HG03159 (cell line): Measurements from ENCODE around the gene CPPED1.
"Not testable (repeated sequence)": the region's sequence is repeated elsewhere in the genome, so short reads cannot be mapped to it uniquely, and the experiment has no call there.

Source experiments
- ATAC-seq: cut with Tn5 transposase; IDR thresholded peaks from one replicate; pipeline ENCODE4 v1.9.1; 2021; ENCODE audit warnings: mild to moderate bottlenecking, moderate library complexity; ENCODE audit not compliant: unreplicated experiment

CPPED1 gene, protein sequence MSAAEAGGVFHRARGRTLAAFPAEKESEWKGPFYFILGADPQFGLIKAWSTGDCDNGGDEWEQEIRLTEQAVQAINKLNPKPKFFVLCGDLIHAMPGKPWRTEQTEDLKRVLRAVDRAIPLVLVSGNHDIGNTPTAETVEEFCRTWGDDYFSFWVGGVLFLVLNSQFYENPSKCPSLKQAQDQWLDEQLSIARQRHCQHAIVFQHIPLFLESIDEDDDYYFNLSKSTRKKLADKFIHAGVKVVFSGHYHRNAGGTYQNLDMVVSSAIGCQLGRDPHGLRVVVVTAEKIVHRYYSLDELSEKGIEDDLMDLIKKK

DNA sequence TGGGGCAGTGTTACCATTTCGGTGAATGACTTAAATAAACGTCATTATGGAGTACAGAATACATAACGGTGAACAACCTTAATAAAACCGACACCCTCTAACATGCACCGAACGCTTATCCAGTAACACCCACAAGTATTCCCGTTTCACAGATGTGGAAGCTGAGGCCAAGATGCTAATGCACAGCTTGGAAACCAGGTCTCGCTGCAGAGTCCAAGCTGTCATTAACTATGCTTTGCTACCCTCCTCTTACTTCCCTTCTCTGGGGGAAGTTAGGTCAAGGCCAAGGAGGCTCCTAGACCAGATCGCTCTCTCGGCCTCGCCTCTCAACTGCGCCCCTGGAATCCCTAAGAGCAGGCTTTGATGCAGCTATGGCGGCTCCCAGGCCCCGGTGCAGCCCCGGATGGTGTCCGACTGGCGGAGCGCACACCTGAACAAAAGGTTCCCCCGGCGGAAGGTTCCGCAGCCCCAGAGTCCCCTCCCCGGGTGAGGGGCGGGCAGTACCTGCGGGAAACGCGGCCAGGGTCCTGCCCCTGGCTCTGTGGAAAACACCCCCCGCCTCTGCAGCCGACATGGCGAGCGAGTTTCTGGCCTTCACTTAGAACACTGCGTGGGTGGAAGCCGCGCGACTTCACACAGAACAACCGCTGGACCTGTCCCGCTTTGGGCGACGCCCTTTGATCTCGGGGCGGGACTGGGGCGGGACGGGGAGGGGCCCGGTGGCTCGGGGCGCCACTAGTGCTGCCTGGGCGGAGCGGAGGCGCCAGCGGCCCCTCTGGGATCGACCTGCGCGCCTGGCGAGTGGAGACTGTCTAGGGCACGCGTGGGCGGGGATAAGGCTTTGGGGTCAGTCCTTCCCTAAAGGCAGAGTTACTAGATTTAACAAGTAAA is at the start of gene CPPED1:
Gene CPPED1 (minus strand): TSS at position 685 of the 891 bp plus-strand sequence. CDS start 111 bp downstream, at position 574.
- ATAC-seq: peak; percentile 88

DNA sequence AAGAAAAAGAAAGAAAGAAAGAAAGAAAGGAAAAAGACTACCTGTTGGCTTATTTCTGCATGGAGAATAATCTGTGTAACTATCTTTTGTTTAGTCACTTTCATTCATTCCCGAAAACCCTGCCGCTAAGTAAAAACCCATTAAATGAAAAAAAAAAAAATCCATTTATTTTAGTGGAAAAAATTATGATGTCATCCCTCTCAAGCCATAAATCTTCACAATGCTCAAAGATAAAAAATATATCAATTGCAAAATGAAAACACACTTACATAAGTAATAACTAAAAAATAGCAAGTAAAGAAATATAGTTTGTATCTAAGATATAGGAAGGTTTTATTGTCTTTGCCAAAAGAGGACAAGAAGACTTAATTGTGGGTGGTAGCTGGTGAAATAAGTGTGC is 46.5 kb upstream of the CPPED1 start:
- ATAC-seq: no peak

- ATAC-seq: no peak
Measured at GRCh38 chr16:12846592-12846991, 42.9 kb upstream of the CPPED1 start.

GRCh38 chr16:12845282-12845681 is 41.6 kb upstream of the CPPED1 start:
- no peak for ATAC-seq

DNA sequence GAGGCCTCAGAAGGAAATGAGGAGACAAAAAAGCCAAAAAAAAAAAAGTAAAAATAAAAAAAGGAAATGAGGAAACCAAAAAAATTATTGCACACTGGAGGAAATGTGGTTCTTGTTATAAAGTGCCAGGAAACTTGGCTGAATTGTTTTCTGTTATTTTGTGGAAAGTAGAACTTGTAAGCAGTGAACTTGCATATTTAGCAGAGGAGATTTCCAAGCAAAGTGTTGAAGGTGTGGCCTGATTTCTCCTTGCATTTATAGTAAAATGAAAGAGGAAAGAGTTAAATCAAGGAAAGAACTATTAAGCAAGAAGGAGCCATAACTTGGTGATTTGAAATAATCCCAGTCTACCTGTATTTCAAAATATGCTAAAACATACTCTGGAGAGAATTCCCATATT is 34.1 kb upstream of the CPPED1 start:
- no peak for ATAC-seq

DNA sequence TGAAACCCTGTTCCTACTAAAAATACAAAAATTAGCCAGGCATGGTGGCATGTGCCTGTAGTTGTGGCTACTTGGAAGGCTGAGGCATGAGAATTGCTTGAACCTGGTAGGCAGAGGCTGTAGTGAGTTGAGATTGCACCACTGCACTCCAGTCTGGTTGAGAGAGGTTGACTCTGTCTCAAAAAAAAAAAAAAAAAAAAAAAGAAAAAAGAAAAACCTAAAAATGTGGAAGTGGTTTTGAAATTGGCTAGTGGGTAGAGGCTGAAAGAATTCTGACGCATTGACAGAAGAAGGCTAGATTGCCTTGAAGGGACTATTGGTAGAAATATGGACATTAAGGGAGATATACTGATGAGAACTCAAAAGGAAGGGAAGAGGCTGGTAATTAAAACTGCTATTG is 33.6 kb upstream of the CPPED1 start:
- ATAC-seq: no peak

DNA sequence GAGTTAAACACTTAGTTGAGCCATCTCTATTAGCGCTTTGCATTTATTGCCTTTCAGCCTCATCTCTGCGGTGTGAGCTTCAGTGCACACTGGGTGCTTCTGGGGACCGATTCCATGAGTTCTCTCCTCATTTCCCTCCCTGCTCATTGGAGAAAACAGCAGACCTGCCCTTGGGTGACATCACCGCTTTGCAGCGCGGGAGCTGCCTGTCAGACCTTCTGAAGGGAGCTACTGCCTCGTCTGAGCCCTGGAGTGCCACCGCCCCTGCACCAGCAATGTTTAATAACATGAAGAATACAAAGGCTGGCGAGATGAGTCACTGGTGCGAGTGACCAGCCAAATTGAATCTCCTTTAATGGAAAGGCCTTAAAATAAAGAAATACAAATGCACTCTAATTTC is 30.2 kb upstream of the CPPED1 start:
- ATAC-seq: no peak

DNA sequence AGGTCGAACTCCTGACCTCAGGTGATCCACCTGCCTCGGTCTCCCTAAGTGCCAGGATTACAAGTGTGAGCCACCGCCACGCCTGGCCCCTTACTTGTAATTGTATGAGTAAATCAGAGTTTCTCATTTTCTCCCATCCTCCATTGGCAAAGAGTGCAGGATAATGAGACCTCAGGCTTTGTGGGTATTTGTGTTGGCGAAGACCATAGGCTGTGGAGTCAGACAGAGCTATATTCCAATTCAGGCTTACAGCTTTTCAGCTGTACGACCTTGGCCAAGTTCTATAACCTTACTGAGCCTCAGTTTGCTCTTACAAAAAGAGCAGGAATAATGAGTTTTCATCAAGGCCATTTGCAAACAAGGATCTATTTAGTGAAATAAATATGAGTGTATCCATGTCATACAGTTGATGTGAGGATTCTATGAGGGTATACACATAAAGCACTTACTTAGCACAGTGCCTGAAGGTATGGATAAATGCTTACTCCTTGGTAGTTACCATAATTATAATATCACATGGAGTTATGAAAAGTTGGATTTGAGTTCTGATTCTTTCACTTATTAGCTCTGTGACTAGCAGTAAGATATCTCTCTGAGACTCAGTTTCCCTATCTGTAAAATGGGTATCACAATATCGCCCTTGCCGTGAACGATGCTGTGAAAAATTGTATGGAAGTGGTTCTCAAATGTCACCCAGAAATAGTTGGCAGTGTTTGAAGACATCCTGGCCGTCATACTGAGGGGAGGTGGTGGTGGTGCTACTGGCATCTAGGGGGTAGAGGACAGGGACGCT is 25.6 kb upstream of the CPPED1 start:
- no peak for ATAC-seq

GRCh38 chr16:12828206-12828605 is 24.5 kb upstream of the CPPED1 start:
- ATAC-seq: no peak

DNA sequence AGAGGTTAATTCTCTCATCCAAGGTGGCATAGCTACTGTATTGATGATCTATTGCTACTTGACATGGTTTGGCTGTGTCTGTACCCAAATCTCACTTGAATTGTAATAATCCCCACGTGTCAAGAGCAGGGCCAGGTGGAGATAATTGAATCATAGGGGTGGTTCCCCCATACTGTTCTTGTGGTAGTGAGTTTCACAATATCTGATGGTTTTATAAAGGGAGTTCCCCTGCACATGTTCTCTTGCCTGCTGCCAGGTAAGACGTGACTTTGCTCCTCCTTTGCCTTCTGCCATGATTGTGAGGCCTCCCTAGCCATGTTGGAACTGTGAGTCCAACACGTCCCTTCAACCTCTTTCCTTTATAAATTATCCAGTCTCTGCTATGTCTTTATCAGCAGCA is 22.9 kb upstream of the CPPED1 start:
- no peak for ATAC-seq

DNA sequence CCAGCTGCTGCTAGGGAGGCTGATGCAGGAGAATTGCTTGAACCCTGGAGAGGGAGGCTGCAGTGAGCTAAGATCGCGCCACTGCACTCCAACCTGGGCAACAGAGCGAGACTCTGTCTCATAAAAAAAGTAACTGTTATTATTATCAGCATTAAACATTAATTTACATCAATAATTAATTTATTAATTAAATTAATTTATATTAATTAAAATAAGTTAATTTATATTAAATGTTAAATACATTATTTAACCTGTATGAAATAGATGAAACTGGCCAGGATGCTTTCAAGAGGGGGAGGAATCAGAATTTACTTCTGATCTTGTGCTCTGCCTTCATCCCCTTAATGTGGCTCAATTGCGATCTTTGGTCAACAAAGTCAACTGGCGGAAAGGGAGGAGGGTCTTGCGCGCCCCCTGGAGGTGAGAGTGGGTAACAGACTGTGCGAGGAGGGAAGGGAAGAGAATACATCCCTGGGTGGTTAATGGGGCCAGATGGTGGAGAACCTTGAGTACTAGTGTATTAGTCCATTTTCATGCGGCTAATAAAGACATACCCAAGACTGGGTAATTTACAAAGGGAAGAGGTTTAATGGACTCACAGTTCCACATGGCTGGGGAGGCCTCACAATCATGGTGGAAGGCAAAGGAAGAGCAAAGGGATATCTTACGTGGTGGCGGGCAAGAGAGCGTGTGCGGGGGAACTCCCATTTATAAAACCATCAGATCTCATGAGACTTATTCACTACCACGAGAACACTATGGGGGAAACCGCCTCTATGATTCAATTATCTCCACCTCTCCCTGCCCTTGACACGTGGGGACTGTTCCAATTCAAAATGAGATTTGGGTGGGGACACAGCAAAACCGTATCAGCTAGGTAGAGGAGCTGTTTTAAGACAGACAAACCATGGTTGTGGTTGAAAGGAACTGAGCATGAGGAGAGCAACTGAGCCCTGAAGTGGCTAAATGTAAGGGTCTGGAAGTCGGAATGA is 15.7 kb upstream of the CPPED1 start:
- ATAC-seq: no peak

DNA sequence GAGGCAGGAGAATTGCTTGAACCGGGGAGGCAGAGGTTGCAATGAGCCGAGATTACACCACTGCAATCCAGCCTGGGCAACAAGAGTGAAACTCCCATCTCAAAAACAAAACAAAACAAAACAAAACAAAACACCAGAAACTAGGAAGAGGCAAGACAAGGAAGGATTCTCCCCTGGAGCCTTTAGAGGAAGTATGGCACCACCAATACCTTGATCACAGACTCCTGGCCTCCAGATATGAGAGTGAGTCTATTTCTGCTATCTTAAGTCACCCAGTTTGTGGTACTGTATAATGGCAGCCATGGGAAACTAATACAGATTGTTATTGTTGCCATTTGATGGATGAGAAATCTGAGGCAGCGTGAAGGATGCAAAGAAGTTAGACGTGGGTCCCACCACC is 14.6 kb upstream of the CPPED1 start:
- ATAC-seq: no peak

DNA sequence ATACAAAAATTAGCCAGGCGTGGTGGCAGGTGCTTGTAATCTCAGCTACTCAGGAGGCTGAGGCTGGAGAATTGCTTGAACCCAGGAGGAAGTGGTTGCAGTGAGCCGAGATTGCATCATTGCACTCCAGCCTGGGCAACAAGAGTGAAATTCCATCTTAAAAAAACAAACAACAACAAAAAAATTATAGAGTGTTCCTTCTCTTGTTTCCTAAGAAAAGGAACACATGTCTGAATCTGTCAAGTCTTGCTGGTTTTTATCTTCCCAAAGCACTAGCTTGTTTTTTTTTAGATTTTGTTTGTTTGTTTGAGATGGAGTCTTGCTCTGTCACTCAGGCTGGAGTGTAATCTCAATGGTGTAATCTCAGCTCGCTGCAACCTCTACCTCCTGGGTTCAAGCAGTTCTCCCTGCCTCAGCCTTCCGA is 13.1 kb upstream of the CPPED1 start:
- ATAC-seq: not testable (repeated sequence)

DNA sequence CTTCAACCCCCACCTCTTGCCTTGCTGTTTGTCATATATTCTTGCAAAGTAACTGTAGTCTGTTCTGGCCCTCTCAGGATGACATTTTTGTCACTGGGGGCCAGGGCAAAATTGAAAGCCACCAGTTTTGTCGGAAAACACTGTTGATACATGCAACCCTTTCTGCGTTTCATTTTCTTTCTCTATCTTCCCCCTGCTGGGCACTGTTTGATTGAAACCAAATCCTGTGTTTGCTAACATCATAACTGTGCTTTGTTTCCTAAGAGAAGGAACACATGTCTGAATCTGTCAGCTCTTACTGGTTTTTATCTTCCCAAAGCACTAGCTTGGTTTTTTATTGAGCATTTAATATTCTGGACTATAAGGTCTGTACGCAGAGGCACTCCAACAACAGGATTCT is 11.7 kb upstream of the CPPED1 start:
- ATAC-seq: no peak

GRCh38 chr16:12813734-12814133 is 10.0 kb upstream of the CPPED1 start:
- ATAC-seq: not testable (repeated sequence)

- not testable (repeated sequence) for ATAC-seq
Measured at GRCh38 chr16:12813321-12813720, 9.6 kb upstream of the CPPED1 start.

GRCh38 chr16:12811441-12812383 is 8.0 kb upstream of the CPPED1 start:
- no peak for ATAC-seq

DNA sequence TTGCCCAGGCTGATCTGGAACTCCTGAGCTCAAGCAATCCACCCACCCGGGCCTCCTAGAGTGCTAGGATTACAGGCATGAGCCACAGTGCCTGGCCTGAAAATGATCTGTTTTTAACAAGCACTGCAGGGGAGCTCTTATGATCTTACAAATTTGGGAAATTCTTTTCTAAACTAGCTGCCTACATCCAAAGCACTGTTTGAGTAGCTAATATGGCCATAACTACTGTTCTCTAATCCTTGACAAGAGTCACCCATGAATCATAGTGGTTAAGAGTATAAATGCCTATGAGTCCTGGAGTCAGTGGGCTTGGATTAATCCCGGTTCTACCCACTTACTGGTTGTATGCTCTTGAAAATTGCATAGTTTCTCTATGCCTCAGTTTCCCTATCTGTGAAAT is 1.4 kb upstream of the CPPED1 start:
- ATAC-seq: no peak

DNA sequence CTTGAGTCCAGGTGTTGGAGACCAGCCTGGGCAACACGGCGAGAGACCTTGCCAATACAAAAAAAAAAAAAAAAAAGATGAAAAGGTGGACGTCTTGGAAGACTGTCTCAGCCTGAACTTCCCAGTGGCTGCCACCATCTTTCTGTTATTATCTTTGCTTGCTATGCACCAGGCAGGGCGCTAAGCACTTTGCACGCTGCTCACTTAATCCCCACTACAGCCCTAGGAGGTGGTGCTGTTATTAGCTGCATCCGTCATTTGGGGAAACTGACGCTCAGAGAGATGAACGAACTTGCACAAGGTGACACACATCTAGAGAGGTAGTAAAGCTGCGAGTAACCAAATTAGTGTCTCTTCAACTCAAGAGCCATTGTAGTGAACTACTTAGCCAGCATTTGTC is 708 bp upstream of the CPPED1 start:
- no peak for ATAC-seq
